PC-3 (cell line): ENCODE results near the gene MIB2. TPM values are rescaled to one million over a fixed set of nuclear protein-coding genes. Genes with fewer than 3 reads are reported as not detected.

Experiments used
- ATAC-seq: fragments of 200-7000 bp; cut with Tn5 transposase; 2 replicates; pipeline ENCODE4 v1.9.1; 2020; ENCODE audit warnings: mild to moderate bottlenecking, moderate library complexity
- BruUV-seq: library from RNA; stranded (reverse); fragments of 400-500 nt; replicated peaks from 2 replicates; lab custom pipeline; 2021; lab: Mats Ljungman, UMichigan
- CTCF ChIA-PET: fragments of 300-600 bp; sonication (Branson Sonifier 250); formaldehyde crosslinking; loops from one replicate; lab custom pipeline; 2022; ENCODE audit warnings: antibody characterized with exemption; lab: Charles Lee
- POLR2A ChIA-PET: fragments of 300-600 bp; sonication (Branson Sonifier 250); formaldehyde crosslinking; loops from one replicate; lab custom pipeline; 2022; ENCODE audit warnings: antibody characterized with exemption; ENCODE audit not compliant: unreplicated experiment; lab: Charles Lee
- DNase-seq: peaks from one replicate; pipeline ENCODE4 v3.0.0-alpha.2; 2015
- H2AFZ ChIP-seq: fragments of 300-600 bp; sonication (generic); 2 replicates; pipeline ENCODE4 v1.6.0; 2016; ENCODE audit warnings: antibody characterized with exemption, low read length
- H3F3A ChIP-seq: fragments of 300-600 bp; sonication (generic); one replicate; pipeline ENCODE4 v1.6.0; 2017; ENCODE audit warnings: antibody characterized with exemption, low read length, control low read depth, mild to moderate bottlenecking; ENCODE audit not compliant: unreplicated experiment
- H3K27ac ChIP-seq: fragments of 300-600 bp; sonication (generic); 2 replicates; pipeline ENCODE4 v1.5.1; 2016; ENCODE audit warnings: mild to moderate bottlenecking, low read length
- H3K27me3 ChIP-seq: fragments of 300-600 bp; sonication (generic); 2 replicates; pipeline ENCODE4 v1.6.1; 2016; ENCODE audit warnings: low read length, mixed read lengths
- H3K36me3 ChIP-seq: fragments of 300-600 bp; sonication (generic); 2 replicates; pipeline ENCODE4 v1.6.1; 2016; ENCODE audit warnings: low read depth, mixed run types, low read length, mixed read lengths
- H3K4me1 ChIP-seq: fragments of 300-600 bp; sonication (generic); 2 replicates; pipeline ENCODE4 v1.5.1; 2016; ENCODE audit warnings: low read length; ENCODE audit not compliant: insufficient read depth
- H3K4me2 ChIP-seq: fragments of 300-600 bp; sonication (generic); 2 replicates; pipeline ENCODE4 v1.6.0; 2016; ENCODE audit warnings: low read length
- H3K4me3 ChIP-seq: fragments of 300-600 bp; sonication (generic); 2 replicates; pipeline ENCODE4 v1.5.1; 2016; ENCODE audit warnings: mild to moderate bottlenecking, low read length, mixed read lengths
- H3K79me2 ChIP-seq: fragments of 300-600 bp; sonication (generic); 2 replicates; pipeline ENCODE4 v1.6.1; 2017; ENCODE audit warnings: low read length, mixed read lengths
- H3K9ac ChIP-seq: fragments of 300-600 bp; sonication (generic); 2 replicates; pipeline ENCODE4 v1.6.0; 2016; ENCODE audit warnings: mild to moderate bottlenecking, low read length
- H3K9me2 ChIP-seq: fragments of 300-600 bp; sonication (generic); replicated peaks from 2 replicates; pipeline ENCODE4 v1.6.1; 2016; ENCODE audit warnings: mixed run types, low read length, mixed read lengths
- H3K9me3 ChIP-seq: fragments of 300-600 bp; sonication (generic); 2 replicates; pipeline ENCODE4 v1.6.1; 2016; ENCODE audit warnings: low read length, mixed read lengths
- H4K20me1 ChIP-seq: fragments of 300-600 bp; sonication (generic); 2 replicates; pipeline ENCODE4 v1.6.1; 2016; ENCODE audit warnings: low read length, mixed read lengths
- CTCF ChIP-seq: fragments of 300-600 bp; sonication (generic); conservative IDR thresholded peaks from 2 replicates; pipeline ENCODE4 v1.5.1; 2017; ENCODE audit warnings: antibody characterized with exemption, low read depth, mild to moderate bottlenecking, low read length
- EZH2 ChIP-seq: fragments of 300-600 bp; sonication (generic); IDR thresholded peaks from one replicate; pipeline ENCODE4 v1.6.1; 2017; ENCODE audit warnings: antibody characterized with exemption, mild to moderate bottlenecking, low read length; ENCODE audit not compliant: unreplicated experiment
- EZH2phosphoT487 ChIP-seq: fragments of 300-600 bp; sonication (generic); IDR thresholded peaks from 2 replicates; pipeline ENCODE4 v1.6.1; 2018; ENCODE audit warnings: mild to moderate bottlenecking, antibody characterized with exemption, low read length, borderline replicate concordance
- intact Hi-C: fragments of 100-400 bp; cut with micrococcal nuclease; formaldehyde crosslinking; loops from 2 replicates; pipeline ENCODE4 v1.9.0; 2023
- total RNA-seq: library from RNA; depleted of rRNA; stranded (reverse); fragments of >200 nt; gene quantifications from 2 replicates; pipeline ENCODE4 v1.2.3, GENCODE V29; 2014

Gene MIB2
- total RNA-seq, 1 experiment from 2014 or later, result 164 TPM

DNA sequence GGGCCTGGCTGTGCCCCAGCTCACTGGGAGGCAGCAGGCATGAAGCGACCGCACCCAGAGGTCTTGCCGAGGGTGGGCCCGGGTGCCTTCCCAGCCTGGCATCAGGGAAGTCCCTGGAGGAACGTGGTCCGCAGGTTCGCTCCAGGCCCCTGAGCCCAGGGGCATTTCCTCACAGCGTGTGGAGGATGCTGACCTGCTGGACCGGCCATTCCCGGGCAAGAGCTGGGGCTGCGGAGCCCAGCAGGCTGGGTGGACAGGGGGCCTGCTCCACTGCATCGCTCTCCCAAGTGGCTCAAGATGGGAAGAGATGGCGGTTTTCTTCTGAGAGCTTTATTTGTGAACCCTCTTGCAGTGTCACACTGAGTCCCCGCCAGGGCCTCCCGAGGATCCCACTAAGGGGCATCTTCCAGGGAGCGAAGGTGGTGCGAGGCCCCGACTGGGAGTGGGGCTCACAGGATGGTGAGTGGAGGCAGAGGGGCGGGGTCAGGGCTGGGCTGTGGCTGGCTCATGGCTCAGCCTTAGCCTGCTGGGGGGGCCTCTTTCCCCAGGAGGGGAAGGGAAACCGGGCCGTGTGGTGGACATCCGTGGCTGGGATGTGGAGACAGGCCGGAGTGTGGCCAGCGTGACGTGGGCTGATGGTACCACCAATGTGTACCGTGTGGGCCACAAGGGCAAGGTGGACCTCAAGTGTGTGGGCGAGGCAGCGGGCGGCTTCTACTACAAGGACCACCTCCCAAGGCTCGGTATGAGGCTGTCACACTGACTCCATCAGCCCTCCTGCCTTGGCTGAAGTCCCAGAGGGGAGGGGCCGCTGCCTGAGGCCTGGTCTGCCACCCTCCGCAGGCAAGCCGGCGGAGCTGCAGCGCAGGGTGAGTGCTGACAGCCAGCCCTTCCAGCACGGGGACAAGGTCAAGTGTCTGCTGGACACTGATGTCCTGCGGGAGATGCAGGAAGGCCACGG lies 9.4 kb downstream of the MIB2 start:
- CTCF ChIA-PET, result no interaction called here
- POLR2A ChIA-PET, result no interaction called here
- intact Hi-C loops, result no loop called here

DNA sequence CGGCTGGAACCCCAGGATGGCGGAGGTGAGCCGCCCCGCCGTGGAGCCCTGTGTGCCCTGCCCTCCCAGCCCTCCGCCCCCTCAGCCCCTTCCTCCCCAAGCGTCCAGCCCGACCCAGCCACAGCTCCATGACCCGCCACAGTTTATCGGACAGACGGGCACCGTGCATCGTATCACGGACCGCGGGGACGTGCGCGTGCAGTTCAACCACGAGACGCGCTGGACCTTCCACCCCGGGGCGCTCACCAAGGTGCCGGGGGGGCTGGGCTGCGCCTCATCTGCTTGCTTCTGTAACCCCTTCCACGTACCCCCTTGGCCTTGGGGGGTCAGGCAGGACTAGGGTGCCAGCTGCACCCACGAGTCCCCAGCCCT lies 10.1 kb downstream of the MIB2 start:
- no peaks in the 10 kb centered on the region for H3K4me1 ChIP-seq
- H3K9ac ChIP-seq, result no peak overlapping the region
- H3K79me2 ChIP-seq, result no peaks in the 10 kb centered on the region
- H3K9me2 ChIP-seq, result no peaks in the 10 kb centered on the region
- H3K27ac ChIP-seq, result no peak overlapping the region
- peaks cover 3% of the 10 kb centered on the region; the same call in 1 of the 2 replicates for H4K20me1 ChIP-seq
- no TSS peak for BruUV-seq
- H3K27me3 ChIP-seq, result no peaks in the 10 kb centered on the region
- H3K36me3 ChIP-seq, result no peaks in the 10 kb centered on the region
- no peak overlapping the region for H2AFZ ChIP-seq
- H3K9me3 ChIP-seq, result no peaks in the 10 kb centered on the region
- ChIA-PET CTCF (no interaction called here), POLR2A (no interaction called here)
- H3K4me2 ChIP-seq, result no peak overlapping the region
- intact Hi-C loops, result no loop called here
- no peak for TF ChIP-seq CTCF
- TF ChIP-seq EZH2phosphoT487, result no peak
- no peak for TF ChIP-seq EZH2
- H3K4me3 ChIP-seq, result no peak overlapping the region
- DNase-seq (no peak), ATAC-seq (no peak)
- H3F3A ChIP-seq, result no peaks in the 10 kb centered on the region

More for the DNA sequence above, 9.4 kb downstream of the MIB2 start:
- no peak for ATAC-seq
- H3K9me3 ChIP-seq, result no peaks in the 10 kb centered on the region
- no peak for TF ChIP-seq CTCF
- no peak for TF ChIP-seq EZH2phosphoT487
- TF ChIP-seq EZH2, result no peak
- no peak overlapping the region for H3K9ac ChIP-seq
- H3F3A ChIP-seq, result no peaks in the 10 kb centered on the region
- H3K79me2 ChIP-seq, result no peaks in the 10 kb centered on the region
- no peak overlapping the region for H3K4me3 ChIP-seq
- no peak overlapping the region for H3K27ac ChIP-seq
- no peaks in the 10 kb centered on the region for H3K4me1 ChIP-seq
- H4K20me1 ChIP-seq, result peaks cover 4% of the 10 kb centered on the region; the same call in 1 of the 2 replicates
- no peaks in the 10 kb centered on the region for H3K27me3 ChIP-seq
- no peak for DNase-seq
- no peak overlapping the region for H2AFZ ChIP-seq
- no peaks in the 10 kb centered on the region for H3K36me3 ChIP-seq
- no peaks in the 10 kb centered on the region for H3K9me2 ChIP-seq
- no TSS peak for BruUV-seq
- H3K4me2 ChIP-seq, result no peak overlapping the region

DNA sequence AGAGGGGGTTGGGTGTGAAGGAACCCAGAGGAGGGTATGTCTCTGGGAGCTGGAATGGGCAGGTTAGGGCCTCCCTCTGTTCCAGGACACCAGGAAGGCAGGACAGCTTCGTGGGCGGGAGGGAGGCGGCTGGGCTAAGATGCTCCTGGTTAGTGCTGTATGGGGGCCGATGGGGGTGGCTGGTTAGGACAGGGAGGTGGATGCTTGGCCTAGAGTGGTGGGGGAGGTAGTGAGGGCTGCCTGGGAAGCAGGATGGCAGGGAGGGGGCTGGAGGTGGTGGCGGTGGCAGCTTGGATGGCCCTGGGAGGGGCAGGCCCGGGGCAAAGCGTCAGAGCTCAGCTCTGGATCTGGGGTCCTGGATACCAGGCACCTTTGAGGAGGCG lies 10.5 kb downstream of the MIB2 start:
- no peaks in the 10 kb centered on the region for H3K9me3 ChIP-seq
- no peaks in the 10 kb centered on the region for H3F3A ChIP-seq
- no peaks in the 10 kb centered on the region for H3K79me2 ChIP-seq
- intact Hi-C loops, result no loop called here
- ChIA-PET POLR2A (no interaction called here), CTCF (no interaction called here)
- no peak overlapping the region for H3K9ac ChIP-seq
- no peak overlapping the region for H3K4me2 ChIP-seq
- H3K4me3 ChIP-seq, result no peak overlapping the region
- TF ChIP-seq EZH2phosphoT487 (no peak), CTCF (no peak), EZH2 (no peak)
- no TSS peak for BruUV-seq
- H2AFZ ChIP-seq, result no peak overlapping the region
- no peaks in the 10 kb centered on the region for H3K36me3 ChIP-seq
- H3K4me1 ChIP-seq, result no peaks in the 10 kb centered on the region
- H3K27ac ChIP-seq, result no peak overlapping the region
- no peaks in the 10 kb centered on the region for H3K27me3 ChIP-seq
- DNase-seq (no peak), ATAC-seq (no peak)
- H4K20me1 ChIP-seq, result no peaks in the 10 kb centered on the region; the same call in 1 of the 2 replicates
- H3K9me2 ChIP-seq, result no peaks in the 10 kb centered on the region
